Stimulated activated CD8-positive, alpha-beta memory T cell treated with anti-CD3 and anti-CD28 coated beads, Interleukin-12 subunit alpha, Interleukin-12 subunit beta, amount 100 ng/mL, for 4 hours (primary cell): Measurements from ENCODE around the gene CREB5.
A peak's percentile ranks its signal among the peaks of the same experiment; 100 is the strongest.

Source experiments
- DNase-seq: peaks from one replicate; pipeline ENCODE4 v3.0.0-alpha.2; 2020; ENCODE audit warnings: low read depth

CREB5 gene

GRCh38 chr7:28408105-28408959, 4.0 kb upstream of the CREB5 start:
- DNase-seq, result no peak

GRCh38 chr7:28408960-28409715, 3.2 kb upstream of the CREB5 start:
- peak; percentile 57 for DNase-seq

GRCh38 chr7:28409716-28410627, 2.3 kb upstream of the CREB5 start:
- DNase-seq, result no peak

- DNase-seq, result no peak
Observed at GRCh38 chr7:28410628-28411531, 1.4 kb upstream of the CREB5 start.

GRCh38 chr7:28413011-28413410, 693 bp downstream of the CREB5 start:
- no peak for DNase-seq

- no peak for DNase-seq
Observed at GRCh38 chr7:28414453-28414852, 2.1 kb downstream of the CREB5 start.

GRCh38 chr7:28417321-28417940, 5.1 kb downstream of the CREB5 start:
- no peak for DNase-seq

GRCh38 chr7:28418311-28418710, 6.0 kb downstream of the CREB5 start:
- no peak for DNase-seq

- DNase-seq, result no peak
Observed at GRCh38 chr7:28418966-28419365, 6.6 kb downstream of the CREB5 start.

- DNase-seq, result no peak
Observed at GRCh38 chr7:28419716-28420115, 7.4 kb downstream of the CREB5 start.

- no peak for DNase-seq
Observed at GRCh38 chr7:28423112-28423511, 10.8 kb downstream of the CREB5 start.

GRCh38 chr7:28423918-28424514, 11.7 kb downstream of the CREB5 start:
- DNase-seq, result no peak

- no peak for DNase-seq
Observed at GRCh38 chr7:28425496-28425895, 13.2 kb downstream of the CREB5 start.

GRCh38 chr7:28427236-28427635, 14.9 kb downstream of the CREB5 start:
- no peak for DNase-seq

- DNase-seq, result no peak
Observed at GRCh38 chr7:28430616-28431015, 18.3 kb downstream of the CREB5 start.

GRCh38 chr7:28432105-28432504, 19.8 kb downstream of the CREB5 start:
- no peak for DNase-seq

GRCh38 chr7:28433039-28433438, 20.7 kb downstream of the CREB5 start:
- no peak for DNase-seq

GRCh38 chr7:28433699-28434219, 21.4 kb downstream of the CREB5 start:
- no peak for DNase-seq

GRCh38 chr7:28434510-28434909, 22.2 kb downstream of the CREB5 start:
- no peak for DNase-seq

GRCh38 chr7:28435152-28435551, 22.8 kb downstream of the CREB5 start:
- no peak for DNase-seq
